Right lobe of liver (tissue), 4 donors: ENCODE data around the gene GFRA1.

Source experiments
- POLR2A ChIP-seq: fragments of 450-650 bp; IDR thresholded peaks from one replicate; pipeline ENCODE4 v1.6.1; 2017; ENCODE audit warnings: antibody characterized with exemption, mild to moderate bottlenecking
- TF ChIP-seq, protein P1 (sequence below), 4 donors: fragments of 200-600 bp in 3 of 4; fragments of 450-650 bp in 1 of 4; IDR thresholded peaks; one replicate each; pipeline versions ENCODE4 v1.5.1 to v1.8.0; 2016 to 2022; ENCODE audit warnings: antibody characterized with exemption in 4 of 4, mild to moderate bottlenecking in 2 of 4
- donor health status: DM: no; HTN: no; CAD: no.
- donor health status: DM: no; HTN: no; CAD: no.
- donor health status: DM: no; HTN: yes; CAD: no.

DNA sequence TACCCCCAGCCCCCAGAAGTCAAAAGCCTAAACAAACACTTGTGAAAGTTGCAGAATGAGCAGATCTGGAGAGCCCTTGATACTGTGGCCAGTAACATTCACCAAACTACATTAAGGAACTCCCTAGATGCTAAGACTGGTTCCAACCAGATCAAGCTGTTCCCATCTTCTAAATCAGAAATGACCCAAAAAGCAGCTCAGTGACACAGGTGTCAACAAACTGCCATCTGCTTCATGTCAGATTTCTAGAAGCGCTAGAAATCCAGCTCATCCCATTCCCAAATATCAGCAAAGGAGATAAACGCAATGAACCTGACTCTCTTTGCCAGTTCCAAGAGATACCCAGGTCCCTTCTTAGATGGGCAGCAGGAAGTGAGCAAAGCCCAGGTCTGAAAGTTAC is 90.6 kb downstream of the GFRA1 start:
- TF ChIP-seq POLR2A: no peak
- TF ChIP-seq, protein P1, sequence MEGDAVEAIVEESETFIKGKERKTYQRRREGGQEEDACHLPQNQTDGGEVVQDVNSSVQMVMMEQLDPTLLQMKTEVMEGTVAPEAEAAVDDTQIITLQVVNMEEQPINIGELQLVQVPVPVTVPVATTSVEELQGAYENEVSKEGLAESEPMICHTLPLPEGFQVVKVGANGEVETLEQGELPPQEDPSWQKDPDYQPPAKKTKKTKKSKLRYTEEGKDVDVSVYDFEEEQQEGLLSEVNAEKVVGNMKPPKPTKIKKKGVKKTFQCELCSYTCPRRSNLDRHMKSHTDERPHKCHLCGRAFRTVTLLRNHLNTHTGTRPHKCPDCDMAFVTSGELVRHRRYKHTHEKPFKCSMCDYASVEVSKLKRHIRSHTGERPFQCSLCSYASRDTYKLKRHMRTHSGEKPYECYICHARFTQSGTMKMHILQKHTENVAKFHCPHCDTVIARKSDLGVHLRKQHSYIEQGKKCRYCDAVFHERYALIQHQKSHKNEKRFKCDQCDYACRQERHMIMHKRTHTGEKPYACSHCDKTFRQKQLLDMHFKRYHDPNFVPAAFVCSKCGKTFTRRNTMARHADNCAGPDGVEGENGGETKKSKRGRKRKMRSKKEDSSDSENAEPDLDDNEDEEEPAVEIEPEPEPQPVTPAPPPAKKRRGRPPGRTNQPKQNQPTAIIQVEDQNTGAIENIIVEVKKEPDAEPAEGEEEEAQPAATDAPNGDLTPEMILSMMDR (IDR thresholded peaks at IDR 0.05): no peak
